Mucosa of rectum (tissue), 2 donors: Measurements from ENCODE around the gene AMN.

ENCODE experiments used
- H3K27ac ChIP-seq, 2 donors: one replicate each; pipeline ENCODE4 v1.7.0; 2013; ENCODE audit warnings: inconsistent platforms in 2 of 2, low read depth in 2 of 2, low read length in 2 of 2
- H3K27me3 ChIP-seq, 2 donors: one replicate each; pipeline ENCODE4 v1.7.0; 2013; ENCODE audit warnings: low read length in 2 of 2; ENCODE audit not compliant: control insufficient read depth in 2 of 2, insufficient read depth in 2 of 2
- H3K36me3 ChIP-seq, 2 donors: one replicate each; pipeline ENCODE4 v1.7.0; 2013; ENCODE audit warnings: low read length in 2 of 2; ENCODE audit not compliant: control insufficient read depth in 2 of 2, insufficient read depth in 2 of 2
- H3K4me1 ChIP-seq, 2 donors: one replicate each; pipeline ENCODE4 v1.7.0; 2013; ENCODE audit warnings: low read length in 2 of 2, mild to moderate bottlenecking in 1 of 2; ENCODE audit not compliant: control insufficient read depth in 2 of 2, insufficient read depth in 2 of 2
- H3K4me3 ChIP-seq, 2 donors: one replicate each; pipeline ENCODE4 v1.7.0; 2013; ENCODE audit warnings: low read length in 2 of 2
- H3K9ac ChIP-seq, 2 donors: one replicate each; pipeline ENCODE4 v1.7.0; 2013; ENCODE audit warnings: low read length in 2 of 2, low read depth in 1 of 2, mild to moderate bottlenecking in 1 of 2
- H3K9me3 ChIP-seq, 2 donors: one replicate each; pipeline ENCODE4 v1.7.0; 2013; ENCODE audit warnings: low read length in 2 of 2; ENCODE audit not compliant: control insufficient read depth in 2 of 2
- donor health status: healthy.
- donor health status: Normal muscosa, but diverticular disease.

AMN gene

DNA sequence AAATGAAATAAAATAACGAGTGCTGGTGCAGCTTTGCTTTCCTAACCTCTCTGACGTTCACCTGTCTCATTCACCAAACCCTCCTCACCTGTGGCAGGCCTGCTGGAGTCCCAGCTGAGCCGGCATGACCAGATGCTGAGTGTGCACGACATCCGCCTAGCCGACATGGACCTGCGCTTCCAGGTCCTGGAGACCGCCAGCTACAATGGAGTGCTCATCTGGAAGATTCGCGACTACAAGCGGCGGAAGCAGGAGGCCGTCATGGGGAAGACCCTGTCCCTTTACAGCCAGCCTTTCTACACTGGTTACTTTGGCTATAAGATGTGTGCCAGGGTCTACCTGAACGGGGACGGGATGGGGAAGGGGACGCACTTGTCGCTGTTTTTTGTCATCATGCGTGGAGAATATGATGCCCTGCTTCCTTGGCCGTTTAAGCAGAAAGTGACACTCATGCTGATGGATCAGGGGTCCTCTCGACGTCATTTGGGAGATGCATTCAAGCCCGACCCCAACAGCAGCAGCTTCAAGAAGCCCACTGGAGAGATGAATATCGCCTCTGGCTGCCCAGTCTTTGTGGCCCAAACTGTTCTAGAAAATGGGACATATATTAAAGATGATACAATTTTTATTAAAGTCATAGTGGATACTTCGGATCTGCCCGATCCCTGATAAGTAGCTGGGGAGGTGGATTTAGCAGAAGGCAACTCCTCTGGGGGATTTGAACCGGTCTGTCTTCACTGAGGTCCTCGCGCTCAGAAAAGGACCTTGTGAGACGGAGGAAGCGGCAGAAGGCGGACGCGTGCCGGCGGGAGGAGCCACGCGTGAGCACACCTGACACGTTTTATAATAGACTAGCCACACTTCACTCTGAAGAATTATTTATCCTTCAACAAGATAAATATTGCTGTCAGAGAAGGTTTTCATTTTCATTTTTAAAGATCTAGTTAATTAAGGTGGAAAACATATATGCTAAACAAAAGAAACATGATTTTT, 17.1 kb upstream of the AMN start:
- Histone ChIP-seq H3K4me3 (no peak overlapping the region), H3K27me3 (no peaks in the 10 kb centered on the region), H3K36me3 (peaks cover 23 to 53% of the 10 kb centered on the region in 2 donors), H3K9ac (no peak overlapping the region), H3K9me3 (no peaks in the 10 kb centered on the region), H3K27ac (no peak overlapping the region), H3K4me1 (no peaks in the 10 kb centered on the region)

GRCh38 chr14:102906616-102907302, 15.7 kb upstream of the AMN start:
- Histone ChIP-seq H3K36me3 (peaks cover 23 to 45% of the 10 kb centered on the region in 2 donors), H3K4me3 (no peak overlapping the region), H3K4me1 (no peaks in the 10 kb centered on the region), H3K9me3 (no peaks in the 10 kb centered on the region), H3K9ac (no peak overlapping the region), H3K27ac (no peak overlapping the region), H3K27me3 (no peaks in the 10 kb centered on the region)

- H3K27ac ChIP-seq = no peak overlapping the region
- peaks cover 21 to 45% of the 10 kb centered on the region in 2 donors for H3K36me3 ChIP-seq
- H3K9ac ChIP-seq = no peak overlapping the region
- no peaks in the 10 kb centered on the region for H3K9me3 ChIP-seq
- H3K4me1 ChIP-seq = no peaks in the 10 kb centered on the region
- no peak overlapping the region for H3K4me3 ChIP-seq
- no peaks in the 10 kb centered on the region for H3K27me3 ChIP-seq
Measured at GRCh38 chr14:102907303-102907844, 15.1 kb upstream of the AMN start.

- Histone ChIP-seq H3K27me3 (no peaks in the 10 kb centered on the region), H3K27ac (no peak overlapping the region), H3K36me3 (peaks cover 16 to 39% of the 10 kb centered on the region in 2 donors), H3K4me3 (no peak overlapping the region), H3K9me3 (no peaks in the 10 kb centered on the region), H3K4me1 (no peaks in the 10 kb centered on the region), H3K9ac (no peak overlapping the region)
Measured at GRCh38 chr14:102907980-102908730, 14.3 kb upstream of the AMN start.

DNA sequence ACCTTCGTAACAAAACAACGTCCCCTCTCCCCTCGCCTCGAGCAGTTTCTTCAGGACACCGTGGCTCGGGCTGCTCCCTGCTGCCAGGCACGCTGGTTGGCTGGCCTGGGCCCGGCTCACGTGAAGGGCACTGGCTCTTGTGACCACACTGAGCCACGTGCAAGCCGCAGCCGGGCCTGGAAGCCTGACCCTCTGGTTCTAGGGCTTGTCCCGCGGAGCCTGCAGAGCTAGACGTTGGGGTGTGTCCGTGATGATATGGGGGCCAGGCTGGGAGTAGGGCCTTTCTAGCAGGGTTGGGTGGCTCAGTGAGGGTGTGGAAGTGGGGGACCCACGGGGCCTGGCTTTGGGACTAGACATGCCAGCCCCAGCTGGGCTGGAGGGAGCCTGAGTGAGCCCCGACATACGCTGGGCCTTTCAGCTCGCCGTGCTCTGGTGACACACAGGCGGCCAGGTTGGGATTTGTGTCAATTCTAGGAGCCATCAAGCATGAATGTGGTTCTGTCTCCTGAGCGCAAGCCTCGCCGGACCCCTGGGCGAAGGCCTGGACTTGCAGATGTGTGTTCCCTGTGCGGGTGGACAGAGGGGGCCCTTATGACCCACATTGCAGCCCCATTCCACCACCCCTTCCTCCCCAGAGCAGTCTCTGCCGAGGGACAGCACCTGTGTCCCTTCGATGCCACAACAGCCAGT, 13.6 kb upstream of the AMN start:
- H3K27me3 ChIP-seq = no peaks in the 10 kb centered on the region
- H3K36me3 ChIP-seq = peaks cover 16 to 32% of the 10 kb centered on the region in 2 donors
- no peaks in the 10 kb centered on the region for H3K4me1 ChIP-seq
- H3K27ac ChIP-seq = no peak overlapping the region
- H3K9ac ChIP-seq = no peak overlapping the region
- H3K4me3 ChIP-seq = no peak overlapping the region
- no peaks in the 10 kb centered on the region for H3K9me3 ChIP-seq

GRCh38 chr14:102909462-102909861, 13.0 kb upstream of the AMN start:
- Histone ChIP-seq H3K27ac (no peak overlapping the region), H3K4me3 (no peak overlapping the region), H3K36me3 (peaks cover 16 to 27% of the 10 kb centered on the region in 2 donors), H3K9me3 (no peaks in the 10 kb centered on the region), H3K27me3 (no peaks in the 10 kb centered on the region), H3K4me1 (no peaks in the 10 kb centered on the region), H3K9ac (no peak overlapping the region)

GRCh38 chr14:102909911-102910310, 12.6 kb upstream of the AMN start:
- Histone ChIP-seq H3K4me1 (no peaks in the 10 kb centered on the region), H3K4me3 (no peak overlapping the region), H3K27me3 (no peaks in the 10 kb centered on the region), H3K9me3 (no peaks in the 10 kb centered on the region), H3K27ac (no peak overlapping the region), H3K36me3 (peaks cover 16 to 27% of the 10 kb centered on the region in 2 donors), H3K9ac (no peak overlapping the region)

- no peaks in the 10 kb centered on the region for H3K4me1 ChIP-seq
- no peaks in the 10 kb centered on the region for H3K27me3 ChIP-seq
- no peaks in the 10 kb centered on the region for H3K9me3 ChIP-seq
- no peak overlapping the region for H3K27ac ChIP-seq
- H3K9ac ChIP-seq = no peak overlapping the region
- no peak overlapping the region for H3K4me3 ChIP-seq
- peaks cover 11 to 22% of the 10 kb centered on the region in 2 donors for H3K36me3 ChIP-seq
Measured at GRCh38 chr14:102910442-102910841, 12.0 kb upstream of the AMN start.

DNA sequence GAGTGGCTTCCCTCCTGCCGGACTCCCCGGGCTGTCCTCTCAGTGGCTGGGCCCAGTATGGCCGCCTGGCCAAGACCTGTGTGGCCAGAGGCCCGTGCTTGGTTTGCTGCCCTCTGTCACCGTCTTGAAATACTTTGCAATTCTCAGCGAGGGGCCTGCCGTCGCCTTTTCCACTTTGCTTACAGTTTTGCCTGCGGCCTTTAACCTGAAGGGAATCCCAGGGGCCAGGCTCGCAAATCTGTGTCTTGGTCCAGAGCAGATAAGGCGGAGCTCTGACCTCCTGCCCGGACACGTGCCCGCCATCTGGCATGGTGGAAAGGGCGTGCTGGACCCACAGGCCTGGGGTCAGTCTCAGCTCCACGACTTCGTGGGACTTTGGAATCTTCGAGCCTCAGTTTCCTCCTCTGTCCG, 10.9 kb upstream of the AMN start:
- Histone ChIP-seq H3K9ac (no peak overlapping the region), H3K27ac (no peak overlapping the region), H3K27me3 (no peaks in the 10 kb centered on the region), H3K4me3 (no peak overlapping the region), H3K36me3 (peaks cover 8 to 15% of the 10 kb centered on the region in 2 donors), H3K4me1 (no peaks in the 10 kb centered on the region), H3K9me3 (no peaks in the 10 kb centered on the region)
